ENCODE results near the gene TRIM15.

DNA sequence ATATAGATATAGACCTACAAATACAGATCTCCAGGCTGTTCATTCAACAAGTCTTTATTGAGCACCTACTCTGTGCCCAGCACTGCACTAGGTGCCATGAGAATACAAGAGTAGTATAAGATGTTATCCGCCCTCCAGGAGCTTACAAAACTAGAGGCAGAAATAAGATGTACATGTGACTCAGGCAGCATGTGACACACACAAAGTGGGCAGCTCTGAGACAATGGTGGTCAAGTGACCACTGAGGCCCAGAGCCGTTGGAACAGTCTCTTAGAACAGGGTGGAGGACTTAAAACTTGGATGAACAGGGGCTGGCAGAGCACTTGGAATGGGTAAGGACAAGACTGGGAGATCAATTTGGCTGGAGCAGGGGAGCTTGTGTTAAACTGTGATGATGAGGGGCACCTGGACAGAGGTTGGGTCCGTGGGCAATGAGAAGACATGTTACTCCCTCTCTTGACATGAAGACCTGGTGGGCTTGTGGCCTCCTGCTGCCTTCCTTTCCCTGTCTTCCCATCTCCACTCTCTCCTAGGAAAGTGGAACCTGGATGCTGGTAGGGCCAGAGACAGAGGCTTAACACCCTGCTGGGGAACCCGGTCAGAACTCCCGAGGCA, 21.2 kb downstream of the TRIM15 start:
- TF ChIP-seq, protein P1, sequence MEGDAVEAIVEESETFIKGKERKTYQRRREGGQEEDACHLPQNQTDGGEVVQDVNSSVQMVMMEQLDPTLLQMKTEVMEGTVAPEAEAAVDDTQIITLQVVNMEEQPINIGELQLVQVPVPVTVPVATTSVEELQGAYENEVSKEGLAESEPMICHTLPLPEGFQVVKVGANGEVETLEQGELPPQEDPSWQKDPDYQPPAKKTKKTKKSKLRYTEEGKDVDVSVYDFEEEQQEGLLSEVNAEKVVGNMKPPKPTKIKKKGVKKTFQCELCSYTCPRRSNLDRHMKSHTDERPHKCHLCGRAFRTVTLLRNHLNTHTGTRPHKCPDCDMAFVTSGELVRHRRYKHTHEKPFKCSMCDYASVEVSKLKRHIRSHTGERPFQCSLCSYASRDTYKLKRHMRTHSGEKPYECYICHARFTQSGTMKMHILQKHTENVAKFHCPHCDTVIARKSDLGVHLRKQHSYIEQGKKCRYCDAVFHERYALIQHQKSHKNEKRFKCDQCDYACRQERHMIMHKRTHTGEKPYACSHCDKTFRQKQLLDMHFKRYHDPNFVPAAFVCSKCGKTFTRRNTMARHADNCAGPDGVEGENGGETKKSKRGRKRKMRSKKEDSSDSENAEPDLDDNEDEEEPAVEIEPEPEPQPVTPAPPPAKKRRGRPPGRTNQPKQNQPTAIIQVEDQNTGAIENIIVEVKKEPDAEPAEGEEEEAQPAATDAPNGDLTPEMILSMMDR (IDR thresholded peaks at IDR 0.05; ENCODE audit: insufficient read depth, low read length) = no peak
- TF ChIP-seq GABPA (IDR thresholded peaks at IDR 0.05; ENCODE audit: low read depth) (no peak), POLR2AphosphoS5 (IDR thresholded peaks at IDR 0.05; ENCODE audit: low read depth) (peak; percentile 25; the same call in 1 of the 2 replicates)
- TF ChIP-seq, protein P2, sequence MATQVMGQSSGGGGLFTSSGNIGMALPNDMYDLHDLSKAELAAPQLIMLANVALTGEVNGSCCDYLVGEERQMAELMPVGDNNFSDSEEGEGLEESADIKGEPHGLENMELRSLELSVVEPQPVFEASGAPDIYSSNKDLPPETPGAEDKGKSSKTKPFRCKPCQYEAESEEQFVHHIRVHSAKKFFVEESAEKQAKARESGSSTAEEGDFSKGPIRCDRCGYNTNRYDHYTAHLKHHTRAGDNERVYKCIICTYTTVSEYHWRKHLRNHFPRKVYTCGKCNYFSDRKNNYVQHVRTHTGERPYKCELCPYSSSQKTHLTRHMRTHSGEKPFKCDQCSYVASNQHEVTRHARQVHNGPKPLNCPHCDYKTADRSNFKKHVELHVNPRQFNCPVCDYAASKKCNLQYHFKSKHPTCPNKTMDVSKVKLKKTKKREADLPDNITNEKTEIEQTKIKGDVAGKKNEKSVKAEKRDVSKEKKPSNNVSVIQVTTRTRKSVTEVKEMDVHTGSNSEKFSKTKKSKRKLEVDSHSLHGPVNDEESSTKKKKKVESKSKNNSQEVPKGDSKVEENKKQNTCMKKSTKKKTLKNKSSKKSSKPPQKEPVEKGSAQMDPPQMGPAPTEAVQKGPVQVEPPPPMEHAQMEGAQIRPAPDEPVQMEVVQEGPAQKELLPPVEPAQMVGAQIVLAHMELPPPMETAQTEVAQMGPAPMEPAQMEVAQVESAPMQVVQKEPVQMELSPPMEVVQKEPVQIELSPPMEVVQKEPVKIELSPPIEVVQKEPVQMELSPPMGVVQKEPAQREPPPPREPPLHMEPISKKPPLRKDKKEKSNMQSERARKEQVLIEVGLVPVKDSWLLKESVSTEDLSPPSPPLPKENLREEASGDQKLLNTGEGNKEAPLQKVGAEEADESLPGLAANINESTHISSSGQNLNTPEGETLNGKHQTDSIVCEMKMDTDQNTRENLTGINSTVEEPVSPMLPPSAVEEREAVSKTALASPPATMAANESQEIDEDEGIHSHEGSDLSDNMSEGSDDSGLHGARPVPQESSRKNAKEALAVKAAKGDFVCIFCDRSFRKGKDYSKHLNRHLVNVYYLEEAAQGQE (IDR thresholded peaks at IDR 0.05; ENCODE audit: insufficient replicate concordance, low read depth) = no peak

Data from HL-60 (cell line).